ENCODE measurements around the gene CAPRIN2.

- no peak for TF ChIP-seq CTCF (IDR thresholded peaks at IDR 0.05)
- TF ChIP-seq POLR2A (IDR thresholded peaks at IDR 0.05) = no peak
- TF ChIP-seq EP300 (IDR thresholded peaks at IDR 0.05) = no peak
These were observed 7.0 kb upstream of the CAPRIN2 start for GRCh38 chr12:30761730-30762129.

All from tibial nerve (tissue), 4 donors.